ENCODE data around the gene JPT2.

DNA sequence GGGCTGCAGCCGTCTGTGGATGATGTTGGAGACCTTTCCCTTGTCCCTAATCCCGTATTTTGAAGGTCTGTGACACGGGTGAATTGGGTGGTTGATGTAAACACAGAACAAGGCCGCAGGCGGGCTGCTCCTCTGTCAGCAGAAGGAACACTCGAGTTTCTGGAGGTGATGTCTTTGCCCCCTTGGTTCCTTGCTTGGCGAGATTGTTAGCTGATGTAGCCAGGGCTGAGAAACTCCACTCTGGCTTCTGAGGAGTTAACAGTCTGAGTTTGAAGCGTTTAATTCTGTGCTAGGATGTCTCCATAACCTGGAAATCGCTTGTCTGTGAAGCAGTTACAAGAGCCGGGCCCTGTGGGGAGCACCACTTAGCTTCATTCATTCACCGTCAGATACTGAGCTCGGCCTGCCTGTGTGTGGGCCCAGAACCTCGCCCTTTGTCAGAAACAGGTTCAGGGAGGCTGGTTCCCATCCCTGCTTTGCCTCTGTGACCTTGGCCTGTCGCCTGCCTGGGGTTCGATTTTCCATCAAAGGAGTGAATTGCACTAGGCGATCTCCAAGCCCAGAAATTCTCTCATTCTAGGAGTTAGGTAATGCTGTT is 29.2 kb downstream of the JPT2 start:
- TF ChIP-seq, protein P1, sequence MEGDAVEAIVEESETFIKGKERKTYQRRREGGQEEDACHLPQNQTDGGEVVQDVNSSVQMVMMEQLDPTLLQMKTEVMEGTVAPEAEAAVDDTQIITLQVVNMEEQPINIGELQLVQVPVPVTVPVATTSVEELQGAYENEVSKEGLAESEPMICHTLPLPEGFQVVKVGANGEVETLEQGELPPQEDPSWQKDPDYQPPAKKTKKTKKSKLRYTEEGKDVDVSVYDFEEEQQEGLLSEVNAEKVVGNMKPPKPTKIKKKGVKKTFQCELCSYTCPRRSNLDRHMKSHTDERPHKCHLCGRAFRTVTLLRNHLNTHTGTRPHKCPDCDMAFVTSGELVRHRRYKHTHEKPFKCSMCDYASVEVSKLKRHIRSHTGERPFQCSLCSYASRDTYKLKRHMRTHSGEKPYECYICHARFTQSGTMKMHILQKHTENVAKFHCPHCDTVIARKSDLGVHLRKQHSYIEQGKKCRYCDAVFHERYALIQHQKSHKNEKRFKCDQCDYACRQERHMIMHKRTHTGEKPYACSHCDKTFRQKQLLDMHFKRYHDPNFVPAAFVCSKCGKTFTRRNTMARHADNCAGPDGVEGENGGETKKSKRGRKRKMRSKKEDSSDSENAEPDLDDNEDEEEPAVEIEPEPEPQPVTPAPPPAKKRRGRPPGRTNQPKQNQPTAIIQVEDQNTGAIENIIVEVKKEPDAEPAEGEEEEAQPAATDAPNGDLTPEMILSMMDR (IDR thresholded peaks at IDR 0.05; ENCODE audit: low read depth, low read length, poor library complexity, severe bottlenecking), result no peak
- TF ChIP-seq EZH2phosphoT487 (IDR thresholded peaks at IDR 0.05; ENCODE audit: borderline replicate concordance, low read length), result no peak
